ENCODE data around the gene NOC4L. TPM values are rescaled to one million over a fixed set of nuclear protein-coding genes. Genes with fewer than 3 reads are reported as not detected.
A peak's percentile ranks its signal among the peaks of the same experiment; 100 is the strongest.

NOC4L gene
- total and polyA plus RNA-seq, 2 experiments from 2014 or later, result 42.4 to 54.7 TPM

DNA sequence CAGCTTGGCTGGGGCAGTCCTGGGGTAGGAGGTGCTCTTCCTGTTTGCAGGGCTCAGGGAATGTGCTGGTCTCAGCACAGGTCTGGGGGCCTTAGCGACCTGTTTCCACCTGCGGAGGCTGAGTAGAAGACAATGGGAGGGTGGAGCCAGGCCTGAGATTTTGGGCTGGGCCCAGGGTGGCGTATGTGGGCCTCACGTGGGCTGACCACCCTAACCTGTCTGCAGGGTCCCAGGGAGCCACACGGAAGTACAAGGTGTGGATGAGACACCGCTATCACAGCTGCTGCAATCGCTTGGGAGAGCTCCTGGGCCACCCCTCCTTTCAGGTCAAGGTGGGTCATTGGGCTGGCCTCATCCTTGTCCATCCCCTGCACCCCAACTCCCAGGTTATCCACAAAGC lies 1.1 kb downstream of the NOC4L start:
- ATAC-seq, result no peak

More for the DNA sequence above, 1.1 kb downstream of the NOC4L start:
- Histone ChIP-seq H4K20me1 (replicated peaks; ENCODE audit: insufficient read depth) (no peaks in the 10 kb centered on the region; the same call in none of the 2 replicates), H3K27ac (ENCODE audit: low read depth) (no peak overlapping the region), H3K4me1 (ENCODE audit: insufficient read depth) (0 out of 2 replicates have a peak, but pooled peaks cover 2% of the 10 kb centered on the region), H3K79me2 (replicated peaks; ENCODE audit: insufficient read depth) (peaks cover 45% of the 10 kb centered on the region), H3K4me3 (peak overlapping the region; percentile 82), H3K4me2 (peak overlapping the region; percentile 94), H3K27me3 (ENCODE audit: insufficient read depth) (no peaks in the 10 kb centered on the region), H3K36me3 (ENCODE audit: insufficient read depth) (no peaks in the 10 kb centered on the region), H2AFZ (no peak overlapping the region), H3K9me2 (ENCODE audit: insufficient read depth) (no peaks in the 10 kb centered on the region), H3F3A (replicated peaks; ENCODE audit: low read depth) (no peaks in the 10 kb centered on the region)
- peaks cover 6% of the 10 kb centered on the region for H3K4me1 Mint-ChIP-seq
- no peak overlapping the region for H3K27ac Mint-ChIP-seq
- no peak for DNase-seq (ENCODE audit: low spot score)
- peak overlapping the region; percentile 86 for H3K4me3 Mint-ChIP-seq
- H3K36me3 Mint-ChIP-seq (ENCODE audit: low read depth), result peaks cover 43% of the 10 kb centered on the region
- peaks cover 2% of the 10 kb centered on the region for H3K9me3 Mint-ChIP-seq
- peaks cover 15% of the 10 kb centered on the region for H3K27me3 Mint-ChIP-seq (ENCODE audit: insufficient read depth, low read depth, poor library complexity)
- no peak for TF ChIP-seq JUNB (IDR thresholded peaks at IDR 0.05; ENCODE audit: unreplicated experiment)
- TF ChIP-seq EZH2phosphoT487 (IDR thresholded peaks at IDR 0.05; ENCODE audit: unreplicated experiment), result no peak
- TF ChIP-seq, protein P1, sequence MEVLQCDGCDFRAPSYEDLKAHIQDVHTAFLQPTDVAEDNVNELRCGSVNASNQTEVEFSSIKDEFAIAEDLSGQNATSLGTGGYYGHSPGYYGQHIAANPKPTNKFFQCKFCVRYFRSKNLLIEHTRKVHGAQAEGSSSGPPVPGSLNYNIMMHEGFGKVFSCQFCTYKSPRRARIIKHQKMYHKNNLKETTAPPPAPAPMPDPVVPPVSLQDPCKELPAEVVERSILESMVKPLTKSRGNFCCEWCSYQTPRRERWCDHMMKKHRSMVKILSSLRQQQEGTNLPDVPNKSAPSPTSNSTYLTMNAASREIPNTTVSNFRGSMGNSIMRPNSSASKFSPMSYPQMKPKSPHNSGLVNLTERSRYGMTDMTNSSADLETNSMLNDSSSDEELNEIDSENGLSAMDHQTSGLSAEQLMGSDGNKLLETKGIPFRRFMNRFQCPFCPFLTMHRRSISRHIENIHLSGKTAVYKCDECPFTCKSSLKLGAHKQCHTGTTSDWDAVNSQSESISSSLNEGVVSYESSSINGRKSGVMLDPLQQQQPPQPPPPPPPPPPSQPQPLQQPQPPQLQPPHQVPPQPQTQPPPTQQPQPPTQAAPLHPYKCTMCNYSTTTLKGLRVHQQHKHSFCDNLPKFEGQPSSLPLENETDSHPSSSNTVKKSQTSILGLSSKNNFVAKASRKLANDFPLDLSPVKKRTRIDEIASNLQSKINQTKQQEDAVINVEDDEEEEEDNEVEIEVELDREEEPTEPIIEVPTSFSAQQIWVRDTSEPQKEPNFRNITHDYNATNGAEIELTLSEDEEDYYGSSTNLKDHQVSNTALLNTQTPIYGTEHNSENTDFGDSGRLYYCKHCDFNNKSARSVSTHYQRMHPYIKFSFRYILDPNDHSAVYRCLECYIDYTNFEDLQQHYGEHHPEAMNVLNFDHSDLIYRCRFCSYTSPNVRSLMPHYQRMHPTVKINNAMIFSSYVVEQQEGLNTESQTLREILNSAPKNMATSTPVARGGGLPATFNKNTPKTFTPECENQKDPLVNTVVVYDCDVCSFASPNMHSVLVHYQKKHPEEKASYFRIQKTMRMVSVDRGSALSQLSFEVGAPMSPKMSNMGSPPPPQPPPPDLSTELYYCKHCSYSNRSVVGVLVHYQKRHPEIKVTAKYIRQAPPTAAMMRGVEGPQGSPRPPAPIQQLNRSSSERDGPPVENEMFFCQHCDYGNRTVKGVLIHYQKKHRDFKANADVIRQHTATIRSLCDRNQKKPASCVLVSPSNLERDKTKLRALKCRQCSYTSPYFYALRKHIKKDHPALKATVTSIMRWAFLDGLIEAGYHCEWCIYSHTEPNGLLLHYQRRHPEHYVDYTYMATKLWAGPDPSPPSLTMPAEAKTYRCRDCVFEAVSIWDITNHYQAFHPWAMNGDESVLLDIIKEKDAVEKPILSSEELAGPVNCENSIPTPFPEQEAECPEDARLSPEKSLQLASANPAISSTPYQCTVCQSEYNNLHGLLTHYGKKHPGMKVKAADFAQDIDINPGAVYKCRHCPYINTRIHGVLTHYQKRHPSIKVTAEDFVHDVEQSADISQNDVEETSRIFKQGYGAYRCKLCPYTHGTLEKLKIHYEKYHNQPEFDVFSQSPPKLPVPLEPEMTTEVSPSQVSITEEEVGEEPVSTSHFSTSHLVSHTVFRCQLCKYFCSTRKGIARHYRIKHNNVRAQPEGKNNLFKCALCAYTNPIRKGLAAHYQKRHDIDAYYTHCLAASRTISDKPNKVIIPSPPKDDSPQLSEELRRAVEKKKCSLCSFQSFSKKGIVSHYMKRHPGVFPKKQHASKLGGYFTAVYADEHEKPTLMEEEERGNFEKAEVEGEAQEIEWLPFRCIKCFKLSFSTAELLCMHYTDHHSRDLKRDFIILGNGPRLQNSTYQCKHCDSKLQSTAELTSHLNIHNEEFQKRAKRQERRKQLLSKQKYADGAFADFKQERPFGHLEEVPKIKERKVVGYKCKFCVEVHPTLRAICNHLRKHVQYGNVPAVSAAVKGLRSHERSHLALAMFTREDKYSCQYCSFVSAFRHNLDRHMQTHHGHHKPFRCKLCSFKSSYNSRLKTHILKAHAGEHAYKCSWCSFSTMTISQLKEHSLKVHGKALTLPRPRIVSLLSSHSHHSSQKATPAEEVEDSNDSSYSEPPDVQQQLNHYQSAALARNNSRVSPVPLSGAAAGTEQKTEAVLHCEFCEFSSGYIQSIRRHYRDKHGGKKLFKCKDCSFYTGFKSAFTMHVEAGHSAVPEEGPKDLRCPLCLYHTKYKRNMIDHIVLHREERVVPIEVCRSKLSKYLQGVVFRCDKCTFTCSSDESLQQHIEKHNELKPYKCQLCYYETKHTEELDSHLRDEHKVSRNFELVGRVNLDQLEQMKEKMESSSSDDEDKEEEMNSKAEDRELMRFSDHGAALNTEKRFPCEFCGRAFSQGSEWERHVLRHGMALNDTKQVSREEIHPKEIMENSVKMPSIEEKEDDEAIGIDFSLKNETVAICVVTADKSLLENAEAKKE (CRISPR knock-in tag; IDR thresholded peaks at IDR 0.05), result no peak
- no peak for TF ChIP-seq NANOG (IDR thresholded peaks at IDR 0.05; ENCODE audit: borderline replicate concordance)
- TF ChIP-seq STAT1 (IDR thresholded peaks at IDR 0.05; ENCODE audit: unreplicated experiment), result no peak
- TF ChIP-seq, protein P2, sequence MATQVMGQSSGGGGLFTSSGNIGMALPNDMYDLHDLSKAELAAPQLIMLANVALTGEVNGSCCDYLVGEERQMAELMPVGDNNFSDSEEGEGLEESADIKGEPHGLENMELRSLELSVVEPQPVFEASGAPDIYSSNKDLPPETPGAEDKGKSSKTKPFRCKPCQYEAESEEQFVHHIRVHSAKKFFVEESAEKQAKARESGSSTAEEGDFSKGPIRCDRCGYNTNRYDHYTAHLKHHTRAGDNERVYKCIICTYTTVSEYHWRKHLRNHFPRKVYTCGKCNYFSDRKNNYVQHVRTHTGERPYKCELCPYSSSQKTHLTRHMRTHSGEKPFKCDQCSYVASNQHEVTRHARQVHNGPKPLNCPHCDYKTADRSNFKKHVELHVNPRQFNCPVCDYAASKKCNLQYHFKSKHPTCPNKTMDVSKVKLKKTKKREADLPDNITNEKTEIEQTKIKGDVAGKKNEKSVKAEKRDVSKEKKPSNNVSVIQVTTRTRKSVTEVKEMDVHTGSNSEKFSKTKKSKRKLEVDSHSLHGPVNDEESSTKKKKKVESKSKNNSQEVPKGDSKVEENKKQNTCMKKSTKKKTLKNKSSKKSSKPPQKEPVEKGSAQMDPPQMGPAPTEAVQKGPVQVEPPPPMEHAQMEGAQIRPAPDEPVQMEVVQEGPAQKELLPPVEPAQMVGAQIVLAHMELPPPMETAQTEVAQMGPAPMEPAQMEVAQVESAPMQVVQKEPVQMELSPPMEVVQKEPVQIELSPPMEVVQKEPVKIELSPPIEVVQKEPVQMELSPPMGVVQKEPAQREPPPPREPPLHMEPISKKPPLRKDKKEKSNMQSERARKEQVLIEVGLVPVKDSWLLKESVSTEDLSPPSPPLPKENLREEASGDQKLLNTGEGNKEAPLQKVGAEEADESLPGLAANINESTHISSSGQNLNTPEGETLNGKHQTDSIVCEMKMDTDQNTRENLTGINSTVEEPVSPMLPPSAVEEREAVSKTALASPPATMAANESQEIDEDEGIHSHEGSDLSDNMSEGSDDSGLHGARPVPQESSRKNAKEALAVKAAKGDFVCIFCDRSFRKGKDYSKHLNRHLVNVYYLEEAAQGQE (IDR thresholded peaks at IDR 0.05; ENCODE audit: unreplicated experiment), result no peak
- TF ChIP-seq ZNF331 (CRISPR knock-in tag; IDR thresholded peaks at IDR 0.05; ENCODE audit: low read depth), result no peak
- TF ChIP-seq, protein P3, sequence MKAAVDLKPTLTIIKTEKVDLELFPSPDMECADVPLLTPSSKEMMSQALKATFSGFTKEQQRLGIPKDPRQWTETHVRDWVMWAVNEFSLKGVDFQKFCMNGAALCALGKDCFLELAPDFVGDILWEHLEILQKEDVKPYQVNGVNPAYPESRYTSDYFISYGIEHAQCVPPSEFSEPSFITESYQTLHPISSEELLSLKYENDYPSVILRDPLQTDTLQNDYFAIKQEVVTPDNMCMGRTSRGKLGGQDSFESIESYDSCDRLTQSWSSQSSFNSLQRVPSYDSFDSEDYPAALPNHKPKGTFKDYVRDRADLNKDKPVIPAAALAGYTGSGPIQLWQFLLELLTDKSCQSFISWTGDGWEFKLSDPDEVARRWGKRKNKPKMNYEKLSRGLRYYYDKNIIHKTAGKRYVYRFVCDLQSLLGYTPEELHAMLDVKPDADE (IDR thresholded peaks at IDR 0.05), result no peak
- no peak for TF ChIP-seq POLR2AphosphoS5 (IDR thresholded peaks at IDR 0.05; ENCODE audit: low read depth)
- no peak for TF ChIP-seq CREB1 (CRISPR knock-in tag; IDR thresholded peaks at IDR 0.05; ENCODE audit: low read depth)
- TF ChIP-seq, protein P4, sequence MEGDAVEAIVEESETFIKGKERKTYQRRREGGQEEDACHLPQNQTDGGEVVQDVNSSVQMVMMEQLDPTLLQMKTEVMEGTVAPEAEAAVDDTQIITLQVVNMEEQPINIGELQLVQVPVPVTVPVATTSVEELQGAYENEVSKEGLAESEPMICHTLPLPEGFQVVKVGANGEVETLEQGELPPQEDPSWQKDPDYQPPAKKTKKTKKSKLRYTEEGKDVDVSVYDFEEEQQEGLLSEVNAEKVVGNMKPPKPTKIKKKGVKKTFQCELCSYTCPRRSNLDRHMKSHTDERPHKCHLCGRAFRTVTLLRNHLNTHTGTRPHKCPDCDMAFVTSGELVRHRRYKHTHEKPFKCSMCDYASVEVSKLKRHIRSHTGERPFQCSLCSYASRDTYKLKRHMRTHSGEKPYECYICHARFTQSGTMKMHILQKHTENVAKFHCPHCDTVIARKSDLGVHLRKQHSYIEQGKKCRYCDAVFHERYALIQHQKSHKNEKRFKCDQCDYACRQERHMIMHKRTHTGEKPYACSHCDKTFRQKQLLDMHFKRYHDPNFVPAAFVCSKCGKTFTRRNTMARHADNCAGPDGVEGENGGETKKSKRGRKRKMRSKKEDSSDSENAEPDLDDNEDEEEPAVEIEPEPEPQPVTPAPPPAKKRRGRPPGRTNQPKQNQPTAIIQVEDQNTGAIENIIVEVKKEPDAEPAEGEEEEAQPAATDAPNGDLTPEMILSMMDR (conservative IDR thresholded peaks at IDR 0.05; ENCODE audit: low read depth in 2 of 2), result no peak
- TF ChIP-seq ZNF114 (CRISPR knock-in tag; IDR thresholded peaks at IDR 0.05), result no peak
- no peak for TF ChIP-seq EZH2 (IDR thresholded peaks at IDR 0.05; ENCODE audit: low read depth, unreplicated experiment)

Data from GM23338 (cell line).